ENCODE measurements around the gene RNLS. TPM values are rescaled to one million over a fixed set of nuclear protein-coding genes. Genes with fewer than 3 reads are reported as not detected.

The RNLS gene
- total and polyA plus RNA-seq, 2 of the 8 experiments (the other 6 are each of a cell fraction or from before 2014, with no cell fraction given): 7.5 to 12.7 TPM

GRCh38 chr10:88319960-88320517, 263.1 kb downstream of the RNLS start:
- 95% methylated on average over 1 of the region's 1 CpG; no CpG with 5 or more reads in 1 of the 2 experiments for whole genome bisulfite sequencing, 2 experiments (ENCODE audit: extremely low coverage in 1 of 2, insufficient coverage in 1 of 2, insufficient read length in 1 of 2, insufficient replicate concordance in 2 of 2, low coverage in 1 of 2, low lambda C conversion rate in 2 of 2, missing lambda C conversion rate in 1 of 2)

More at GRCh38 chr10:88319960-88320517, 263.1 kb downstream of the RNLS start:
- Histone ChIP-seq H3K23ac (ENCODE audit: insufficient read length) (no peak overlapping the region), H3K27ac (ENCODE audit: low read depth, low read length) (no peak overlapping the region), H3K4me2 (ENCODE audit: insufficient read depth in 1 of 2, low read depth in 2 of 2, low read length in 2 of 2) (no peak overlapping the region), H3K79me2 (ENCODE audit: control insufficient read depth in 1 of 2, insufficient read depth in 2 of 2, low read length in 2 of 2) (no peaks in the 10 kb centered on the region), H3K18ac (ENCODE audit: extremely low read depth, low read length) (no peak overlapping the region), H2BK15ac (ENCODE audit: low read length) (no peak overlapping the region), H2BK5ac (ENCODE audit: low read depth, low read length) (no peak overlapping the region), H3K23me2 (ENCODE audit: low read depth, low read length) (no peaks in the 10 kb centered on the region), H3K4me3 (ENCODE audit: extremely low read depth in 1 of 4, insufficient read depth in 2 of 4, low read depth in 3 of 4, low read length in 4 of 4) (no peak overlapping the region), H2AK5ac (ENCODE audit: low read depth, low read length) (no peak overlapping the region), H2AFZ (ENCODE audit: low read length) (no peak overlapping the region), H4K8ac (ENCODE audit: extremely low read depth, insufficient read depth, low read length) (no peak overlapping the region), H3K4me1 (replicated peaks in 1 of 4; ENCODE audit: control insufficient read depth in 3 of 4, insufficient read depth in 4 of 4, low read length in 3 of 4) (no peaks in the 10 kb centered on the region), H2BK12ac (ENCODE audit: low read depth, low read length) (no peak overlapping the region), H4K5ac (ENCODE audit: insufficient read length, low read depth, low read length) (no peak overlapping the region), H3K56ac (replicated peaks; ENCODE audit: insufficient read length, low read depth, low read length) (no peak overlapping the region), H3K79me1 (ENCODE audit: low read depth, low read length) (no peaks in the 10 kb centered on the region), H3K36me3 (ENCODE audit: control insufficient read depth in 2 of 4, insufficient read depth in 4 of 4, low read length in 3 of 4) (no peaks in the 10 kb centered on the region), H4K91ac (replicated peaks; ENCODE audit: insufficient read length, low read length) (no peak overlapping the region), H2BK120ac (replicated peaks; ENCODE audit: low read depth, low read length) (no peak overlapping the region), H3K4ac (replicated peaks; ENCODE audit: insufficient read length, low read depth, low read length) (no peak overlapping the region), H2BK20ac (ENCODE audit: low read length) (no peak overlapping the region), H3K9ac (replicated peaks in 1 of 4; ENCODE audit: extremely low read depth in 1 of 4, low read depth in 3 of 4, low read length in 3 of 4) (no peak overlapping the region), H3K27me3 (replicated peaks in 1 of 4; ENCODE audit: control insufficient read depth in 3 of 4, extremely low read depth in 1 of 4, insufficient read depth in 3 of 4, low read length in 3 of 4) (no peaks in the 10 kb centered on the region), H4K20me1 (replicated peaks in 1 of 2; ENCODE audit: control insufficient read depth in 1 of 2, insufficient read depth in 2 of 2, low read length in 2 of 2) (no peaks in the 10 kb centered on the region), H3K9me3 (ENCODE audit: insufficient read depth in 2 of 2, low read depth in 1 of 2, low read length in 1 of 2) (peaks cover 0 to 5% of the 10 kb centered on the region in 2 experiments; a peak in 2 of 4 replicates), H3K14ac (ENCODE audit: insufficient read length) (no peak overlapping the region)
- POLR2A ChIA-PET (ENCODE audit: partially characterized antibody): no interaction called here
- no peak for DNase-seq (ENCODE audit: low read depth in 1 of 2, low spot score in 2 of 2)
- no peak for FAIRE-seq
- CTCF ChIA-PET (ENCODE audit: partially characterized antibody): interaction anchor here (0.6 to 0.8 kb wide), 4 partner anchors 135 to 506 kb away, joined by 3 to 4 read pairs (median 4); no protein-coding TSS in a partner anchor
- TF ChIP-seq EP300 (IDR thresholded peaks at IDR 0.05; ENCODE audit: borderline replicate concordance in 1 of 2, low read depth in 2 of 2, low read length in 2 of 2) (no peak), SP2 (IDR thresholded peaks at IDR 0.05; ENCODE audit: low read length) (no peak), SIRT6 (IDR thresholded peaks at IDR 0.05; ENCODE audit: low read length) (no peak), CTBP2 (IDR thresholded peaks at IDR 0.05; ENCODE audit: borderline replicate concordance, insufficient read depth, insufficient read length, low read length) (no peak), KDM1A (IDR thresholded peaks at IDR 0.05; ENCODE audit: borderline replicate concordance, low read length) (no peak), KDM4A (IDR thresholded peaks at IDR 0.05; ENCODE audit: low read depth, low read length, severe bottlenecking) (no peak), ZNF274 (IDR thresholded peaks at IDR 0.05; ENCODE audit: borderline replicate concordance, extremely low read depth, low read length) (no peak), SP1 (IDR thresholded peaks at IDR 0.05; ENCODE audit: low read depth, low read length) (no peak)
